ENCODE results near the gene PRKAG1. TPM values are rescaled to one million over a fixed set of nuclear protein-coding genes. Genes with fewer than 3 reads are reported as not detected.

The PRKAG1 gene
- total RNA-seq, 1 experiment from 2014 or later = 57.3 TPM

GRCh38 chr12:48967991-48968390, 50.6 kb downstream of the PRKAG1 start:
- CTCF ChIA-PET = interaction anchor here (0.6 kb wide), 1 partner anchor 115 kb away, joined by 6 read pairs; no protein-coding TSS in a partner anchor
- no peak for ATAC-seq
- in situ Hi-C loops (cut with HindIII; ENCODE audit: low pct_unique_long_range_greater_than_20kb, low sequenced_read_pairs) = no loop called here

GRCh38 chr12:48966177-48966895, 52.2 kb downstream of the PRKAG1 start:
- ChIA-PET POLR2A (interaction anchor here (0.7 kb wide), 1 partner anchor 43 kb away, joined by 3 read pairs; no protein-coding TSS in a partner anchor), CTCF (no interaction called here)
- TF ChIP-seq SIN3A (IDR thresholded peaks at IDR 0.05; ENCODE audit: borderline replicate concordance, insufficient read depth, low read depth, low read length) (no peak), POLR2AphosphoS5 (IDR thresholded peaks at IDR 0.05; ENCODE audit: low read depth, low read length) (no peak), CTCF (IDR thresholded peaks at IDR 0.05) (no peak), TCF7L2 (IDR thresholded peaks at IDR 0.05; ENCODE audit: low read depth, low read length) (no peak), REST (IDR thresholded peaks at IDR 0.05; ENCODE audit: insufficient read depth in 1 of 2, low read depth in 2 of 2, low read length in 1 of 2) (no peak)
- H3K27ac ChIP-seq (ENCODE audit: low read length) = no peak overlapping the region
- ATAC-seq (no peak), DNase-seq (ENCODE audit: low read depth, low spot score) (no peak)
- peaks cover 20% of the 10 kb centered on the region for H3K4me1 ChIP-seq (ENCODE audit: control insufficient read depth, insufficient read depth, low read length)
- in situ Hi-C loops (cut with HindIII; ENCODE audit: low pct_unique_long_range_greater_than_20kb, low sequenced_read_pairs) (no loop called here), intact Hi-C loops (cut with micrococcal nuclease; ENCODE audit: unreplicated experiment) (no loop called here)
- H3K36me3 ChIP-seq (ENCODE audit: control insufficient read depth, insufficient read depth, low read length) = no peaks in the 10 kb centered on the region
- H3K4me3 ChIP-seq (ENCODE audit: low read depth in 2 of 2, low read length in 2 of 2) = no peak overlapping the region
- BruUV-seq (replicated peaks) = no TSS peak
- H3K9me3 ChIP-seq (ENCODE audit: control insufficient read depth, insufficient read depth, low read depth, low read length) = no peaks in the 10 kb centered on the region
- no peaks in the 10 kb centered on the region for H3K27me3 ChIP-seq (ENCODE audit: control insufficient read depth, insufficient read depth, low read length)

More at GRCh38 chr12:48967991-48968390, 50.6 kb downstream of the PRKAG1 start:
- peak overlapping the region; percentile 57; the same call in 1 of the 2 replicates for H3K27ac ChIP-seq (ENCODE audit: low read length)
- peaks cover 20% of the 10 kb centered on the region for H3K4me1 ChIP-seq (ENCODE audit: control insufficient read depth, insufficient read depth, low read length)
- BruUV-seq (replicated peaks) = no TSS peak
- DNase-seq (ENCODE audit: low read depth, low spot score) = no peak
- POLR2A ChIA-PET = interaction anchor here (1.4 kb wide), 1 partner anchor 11 kb away, joined by 8 read pairs; the partner anchor contains the start of gene ARF3
- no peaks in the 10 kb centered on the region for H3K36me3 ChIP-seq (ENCODE audit: control insufficient read depth, insufficient read depth, low read length)
- H3K9me3 ChIP-seq (ENCODE audit: control insufficient read depth, insufficient read depth, low read depth, low read length) = no peaks in the 10 kb centered on the region
- H3K27me3 ChIP-seq (ENCODE audit: control insufficient read depth, insufficient read depth, low read length) = no peaks in the 10 kb centered on the region
- no peak overlapping the region for H3K4me3 ChIP-seq (ENCODE audit: low read depth in 2 of 2, low read length in 2 of 2)
- intact Hi-C loops (cut with micrococcal nuclease; ENCODE audit: unreplicated experiment) = no loop called here
- TF ChIP-seq REST (IDR thresholded peaks at IDR 0.05; ENCODE audit: insufficient read depth in 1 of 2, low read depth in 2 of 2, low read length in 1 of 2) (no peak), POLR2AphosphoS5 (IDR thresholded peaks at IDR 0.05; ENCODE audit: low read depth, low read length) (no peak), TCF7L2 (IDR thresholded peaks at IDR 0.05; ENCODE audit: low read depth, low read length) (no peak), CTCF (IDR thresholded peaks at IDR 0.05) (no peak), SIN3A (IDR thresholded peaks at IDR 0.05; ENCODE audit: borderline replicate concordance, insufficient read depth, low read depth, low read length) (no peak)

Data from Panc1 (cell line).